Stimulated activated CD4-positive, alpha-beta T cell treated with anti-CD3 and anti-CD28 coated beads, TNF-alpha, amount 100 ng/mL, for 48 hours (primary cell): ENCODE measurements around the gene SPECC1L.
"Not testable (repeated sequence)": the region's sequence is repeated elsewhere in the genome, so short reads cannot be mapped to it uniquely, and the experiment has no call there.

Experiments
- DNase-seq, 3 donors: peaks; one replicate each; pipeline ENCODE4 v3.0.0-alpha.2; 2020; ENCODE audit warnings: low read depth in 3 of 3

The SPECC1L gene

GRCh38 chr22:24284747-24285203, 14.1 kb downstream of the SPECC1L start:
- DNase-seq = no peak

- no peak for DNase-seq
Observed at GRCh38 chr22:24285245-24285644, 14.6 kb downstream of the SPECC1L start.

- DNase-seq = not testable (repeated sequence)
Observed at GRCh38 chr22:24287212-24287611, 16.6 kb downstream of the SPECC1L start.

GRCh38 chr22:24287801-24288200, 17.2 kb downstream of the SPECC1L start:
- not testable (repeated sequence) for DNase-seq

DNA sequence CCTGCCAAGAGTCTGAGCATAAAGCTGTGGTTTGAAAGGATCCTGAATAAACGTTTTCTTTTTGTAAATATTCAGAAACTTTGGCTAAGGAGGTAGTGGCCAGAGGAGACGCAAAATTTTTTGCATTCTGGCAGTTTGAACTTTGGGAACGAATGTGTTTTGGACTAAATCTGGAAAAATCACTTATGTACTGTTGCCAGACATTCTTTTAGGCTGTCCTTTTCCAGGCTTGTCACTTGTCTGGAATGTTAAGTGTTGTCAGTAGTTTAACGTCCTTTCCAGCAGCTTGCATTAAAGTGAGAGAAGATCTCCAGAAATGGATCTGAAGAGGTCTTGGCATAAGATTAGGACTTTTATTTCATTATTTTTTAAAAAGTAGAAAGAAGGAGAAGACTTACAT, 18.5 kb downstream of the SPECC1L start:
- DNase-seq = no peak

- no peak for DNase-seq
Observed at GRCh38 chr22:24289741-24290163, 19.1 kb downstream of the SPECC1L start.

GRCh38 chr22:24290459-24290858, 19.8 kb downstream of the SPECC1L start:
- no peak for DNase-seq

DNA sequence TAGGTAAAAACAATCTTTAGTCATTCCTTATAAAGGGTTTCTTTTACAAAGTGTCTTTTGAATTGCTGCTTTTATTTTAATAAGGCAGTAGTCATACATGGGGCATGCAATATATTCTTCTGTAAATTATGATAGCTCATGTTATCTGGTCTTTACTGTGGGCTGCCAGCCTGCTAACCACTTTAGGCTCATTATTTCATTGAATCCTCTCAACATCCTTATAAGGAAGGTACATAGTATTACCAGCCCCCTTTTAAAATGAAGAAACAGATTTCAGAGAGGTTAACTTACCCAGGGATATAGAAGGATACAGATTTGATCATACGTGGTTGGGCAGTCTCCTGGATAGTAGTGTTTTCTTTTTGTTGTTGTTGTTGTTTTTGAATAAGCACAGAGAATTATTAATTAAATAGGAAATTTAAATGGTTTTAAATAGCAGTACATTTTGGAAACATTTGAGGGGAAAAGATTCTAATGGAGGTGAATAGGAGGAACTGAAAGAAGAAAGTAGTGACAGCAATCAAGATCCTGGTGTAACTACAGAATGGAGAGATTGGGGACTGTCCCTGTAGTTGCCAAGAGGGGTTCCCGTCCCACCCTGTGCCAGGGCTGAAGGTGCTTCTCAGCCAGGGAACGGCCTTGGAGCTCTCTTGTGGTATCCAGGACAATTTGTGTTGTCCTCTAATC, 21.0 kb downstream of the SPECC1L start:
- DNase-seq = no peak

- DNase-seq = not testable (repeated sequence)
Observed at GRCh38 chr22:24292202-24292830, 21.7 kb downstream of the SPECC1L start.

- not testable (repeated sequence) for DNase-seq
Observed at GRCh38 chr22:24294913-24295312, 24.3 kb downstream of the SPECC1L start.

DNA sequence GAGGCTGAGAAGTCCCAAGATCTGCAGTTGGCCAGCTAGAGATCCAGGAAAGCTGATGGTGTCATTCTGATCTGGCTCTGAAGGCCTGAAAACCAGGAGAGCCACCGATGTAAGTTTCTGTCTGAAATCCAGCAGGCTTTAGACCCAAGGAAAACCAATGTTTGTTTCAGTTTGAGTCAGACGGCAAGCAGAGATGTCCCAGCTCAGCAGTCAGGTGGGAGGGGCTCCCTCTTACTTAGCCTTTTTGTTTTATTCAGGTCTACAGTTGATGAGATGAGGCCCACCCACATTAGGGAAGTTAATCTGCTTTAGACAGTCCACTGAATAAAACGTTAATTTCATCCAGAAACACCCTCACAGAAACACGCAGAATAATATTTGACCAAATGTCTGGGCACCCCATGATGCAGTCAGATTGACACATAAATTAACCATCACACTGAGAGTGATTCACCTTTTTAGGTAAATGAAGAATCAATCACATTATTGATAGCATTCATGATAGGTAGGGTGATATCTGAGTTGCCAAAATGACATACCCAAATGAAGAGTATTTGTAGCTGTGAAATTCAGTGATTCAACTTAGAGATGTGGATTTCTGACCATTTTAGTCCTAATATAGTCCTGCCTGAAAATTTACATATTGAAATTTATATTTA, 28.0 kb downstream of the SPECC1L start:
- DNase-seq = not testable (repeated sequence)

DNA sequence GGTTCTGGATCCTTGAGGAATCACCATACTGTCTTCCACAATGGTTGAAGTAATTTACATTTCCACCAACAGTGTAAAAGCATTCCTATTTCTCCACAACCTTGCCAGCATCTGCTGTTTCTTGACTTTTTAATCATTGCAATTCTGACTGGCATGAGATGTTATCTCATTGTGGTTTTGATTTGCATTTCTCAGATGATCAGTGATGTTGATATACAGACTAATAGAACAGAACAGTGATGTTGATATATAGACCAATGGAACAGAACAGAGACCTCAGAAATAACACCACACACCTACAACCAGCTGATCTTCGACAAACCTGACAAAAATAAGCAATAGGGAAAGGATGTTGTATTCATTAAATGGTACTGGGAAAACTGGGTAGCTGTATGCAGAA, 29.9 kb downstream of the SPECC1L start:
- DNase-seq = not testable (repeated sequence)

- DNase-seq = no peak
Observed at GRCh38 chr22:24302591-24302990, 32.0 kb downstream of the SPECC1L start.

- DNase-seq = no peak
Observed at GRCh38 chr22:24303007-24303406, 32.4 kb downstream of the SPECC1L start.

- DNase-seq = no peak
Observed at GRCh38 chr22:24304062-24304675, 33.5 kb downstream of the SPECC1L start.

DNA sequence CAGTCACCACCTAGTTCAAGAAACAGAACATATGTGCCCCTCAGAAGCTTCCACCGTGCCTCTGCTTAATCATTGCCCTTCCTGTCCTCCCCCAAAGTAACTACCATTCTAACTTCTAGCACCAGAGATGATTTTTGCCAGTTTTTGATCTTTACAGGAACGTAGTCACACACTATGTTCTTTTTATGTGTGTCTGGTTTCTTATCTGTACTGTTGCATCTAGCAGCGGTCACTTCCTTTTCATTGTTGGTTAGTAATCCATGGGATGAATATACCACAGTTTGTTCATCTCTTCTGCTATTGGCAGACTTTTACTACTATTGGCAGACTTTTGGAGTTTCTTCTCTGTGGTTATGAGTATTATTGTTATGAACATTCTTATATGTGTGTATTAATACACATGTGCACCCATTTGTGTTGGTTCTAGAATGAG, 34.6 kb downstream of the SPECC1L start:
- no peak for DNase-seq

- no peak for DNase-seq
Observed at GRCh38 chr22:24310969-24311368, 40.3 kb downstream of the SPECC1L start.

DNA sequence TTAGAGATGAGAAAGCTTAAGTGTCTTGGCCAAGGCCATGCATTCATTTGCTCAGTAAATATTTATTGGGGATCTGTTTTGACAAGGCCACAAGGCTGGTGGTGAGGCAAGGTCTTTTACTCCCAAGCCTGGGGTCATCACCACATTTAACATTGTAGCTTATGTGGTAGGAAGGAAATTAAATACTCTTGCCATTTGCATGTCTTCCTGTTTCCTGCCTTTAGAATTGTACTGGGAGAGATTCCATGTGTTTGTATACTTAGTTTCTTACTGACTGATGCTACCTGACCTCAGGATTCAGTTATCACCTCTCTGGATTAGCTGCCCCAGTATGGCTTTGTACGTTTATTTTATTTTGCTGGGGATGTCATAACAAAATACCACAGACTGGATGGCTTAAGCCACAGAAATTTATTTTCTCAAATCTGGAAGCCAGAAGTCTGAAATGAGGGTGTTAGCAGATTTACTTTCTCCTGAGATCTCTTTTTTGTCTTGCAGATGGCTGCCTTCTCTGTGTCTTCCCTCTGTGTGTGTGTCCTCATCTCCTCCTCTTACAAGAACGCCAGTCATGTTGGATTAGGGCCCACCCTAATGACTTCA, 44.8 kb downstream of the SPECC1L start:
- DNase-seq = no peak

DNA sequence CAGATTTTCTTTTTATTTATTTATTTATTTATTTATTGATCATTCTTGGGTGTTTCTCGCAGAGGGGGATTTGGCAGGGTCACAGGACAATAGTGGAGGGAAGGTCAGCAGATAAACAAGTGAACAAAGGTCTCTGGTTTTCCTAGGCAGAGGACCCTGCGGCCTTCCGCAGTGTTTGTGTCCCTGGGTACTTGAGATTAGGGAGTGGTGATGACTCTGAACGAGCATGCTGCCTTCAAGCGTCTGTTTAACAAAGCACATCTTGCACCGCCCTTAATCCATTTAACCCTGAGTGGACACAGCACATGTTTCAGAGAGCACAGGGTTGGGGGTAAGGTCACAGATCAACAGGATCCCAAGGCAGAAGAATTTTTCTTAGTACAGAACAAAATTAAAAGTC, 45.6 kb downstream of the SPECC1L start:
- DNase-seq = not testable (repeated sequence)

- not testable (repeated sequence) for DNase-seq
Observed at GRCh38 chr22:24317511-24317910, 46.9 kb downstream of the SPECC1L start.

GRCh38 chr22:24319451-24319850, 48.8 kb downstream of the SPECC1L start:
- no peak for DNase-seq

DNA sequence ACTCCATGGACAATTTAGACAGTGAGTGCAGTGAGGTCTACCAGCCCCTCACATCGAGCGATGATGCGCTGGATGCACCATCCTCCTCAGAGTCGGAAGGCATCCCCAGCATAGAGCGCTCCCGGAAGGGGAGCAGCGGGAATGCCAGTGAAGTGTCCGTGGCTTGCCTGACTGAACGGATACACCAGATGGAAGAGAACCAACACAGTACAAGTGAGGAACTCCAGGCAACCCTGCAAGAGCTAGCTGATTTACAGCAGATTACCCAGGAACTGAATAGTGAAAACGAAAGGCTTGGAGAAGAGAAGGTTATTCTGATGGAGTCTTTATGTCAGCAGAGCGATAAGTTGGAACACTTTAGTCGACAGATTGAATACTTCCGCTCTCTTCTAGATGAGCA, 51.4 kb downstream of the SPECC1L start:
- no peak for DNase-seq
